Type B pancreatic cell (in vitro differentiated cells): ENCODE data around the gene NLRP4. TPM values are rescaled to one million over a fixed set of nuclear protein-coding genes. Genes with fewer than 3 reads are reported as not detected.

Experiments used
- DNase-seq: peaks from one replicate; pipeline ENCODE4 v3.0.0; 2021; ENCODE audit warnings: mixed read lengths; ENCODE audit not compliant: unreplicated experiment; ENCODE audit errors: extremely low spot score
- H3K27ac Mint-ChIP-seq: 2 replicates; pipeline ENCODE4 v1.8.0; 2021; ENCODE audit warnings: mild to moderate bottlenecking, mixed read lengths
- H3K27me3 Mint-ChIP-seq: 2 replicates; pipeline ENCODE4 v1.8.0; 2021; ENCODE audit warnings: mixed read lengths
- H3K36me3 Mint-ChIP-seq: 2 replicates; pipeline ENCODE4 v1.8.0; 2021; ENCODE audit warnings: mixed read lengths
- H3K4me1 Mint-ChIP-seq: one replicate; pipeline ENCODE4 v1.8.0; 2021; ENCODE audit warnings: mixed read lengths; ENCODE audit not compliant: unreplicated experiment
- H3K4me3 Mint-ChIP-seq: 2 replicates; pipeline ENCODE4 v1.8.0; 2021; ENCODE audit warnings: mild to moderate bottlenecking, mixed read lengths
- H3K9me3 Mint-ChIP-seq: 2 replicates; pipeline ENCODE4 v1.8.0; 2021; ENCODE audit warnings: mixed read lengths
- CTCF ChIP-seq: fragments of 200-600 bp; sonication (generic); conservative IDR thresholded peaks from 2 replicates; pipeline ENCODE4 v1.5.0; 2021; ENCODE audit warnings: antibody characterized with exemption, mild to moderate bottlenecking
- total RNA-seq: library from RNA; stranded (reverse); gene quantifications from 2 replicates; pipeline ENCODE4 v1.2.1, GENCODE V29; 2021; ENCODE audit warnings: low replicate concordance

Gene NLRP4
- total RNA-seq, 1 donor from 2014 or later: not detected

DNA sequence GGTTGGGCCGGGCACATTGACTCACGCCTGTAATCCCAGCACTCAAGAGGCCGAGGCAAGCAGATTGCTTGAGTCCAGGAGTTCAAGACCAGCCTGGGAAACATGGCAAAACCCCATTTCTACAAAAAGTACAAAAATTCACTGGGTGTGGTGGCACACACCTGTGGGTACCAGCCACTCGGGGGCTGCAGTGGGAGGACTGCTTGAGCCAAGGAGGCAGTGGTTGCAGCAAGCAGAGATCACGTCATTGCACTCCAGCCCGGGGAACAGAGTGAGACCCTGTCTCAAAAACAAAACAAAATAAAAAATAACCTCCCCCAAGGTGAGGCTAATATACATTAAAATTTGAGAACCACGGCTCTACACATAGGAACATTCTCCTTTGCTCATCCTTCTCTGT, 70.9 kb downstream of the NLRP4 start:
- peaks cover 18% of the 10 kb centered on the region for H3K9me3 Mint-ChIP-seq
- H3K36me3 Mint-ChIP-seq: no peaks in the 10 kb centered on the region
- no peak overlapping the region for H3K4me3 Mint-ChIP-seq
- TF ChIP-seq CTCF: no peak
- no peaks in the 10 kb centered on the region for H3K27me3 Mint-ChIP-seq
- no peaks in the 10 kb centered on the region for H3K4me1 Mint-ChIP-seq
- H3K27ac Mint-ChIP-seq: no peak overlapping the region
- no peak for DNase-seq

- H3K27ac Mint-ChIP-seq: no peak overlapping the region
- no peak for TF ChIP-seq CTCF
- no peak overlapping the region for H3K4me3 Mint-ChIP-seq
- H3K36me3 Mint-ChIP-seq: no peaks in the 10 kb centered on the region
- peaks cover 18% of the 10 kb centered on the region for H3K9me3 Mint-ChIP-seq
- no peaks in the 10 kb centered on the region for H3K27me3 Mint-ChIP-seq
- no peak for DNase-seq
- H3K4me1 Mint-ChIP-seq: no peaks in the 10 kb centered on the region
These were observed 71.4 kb downstream of the NLRP4 start for GRCh38 chr19:55907746-55908145.

- no peaks in the 10 kb centered on the region for H3K36me3 Mint-ChIP-seq
- DNase-seq: peak; percentile 3
- H3K27me3 Mint-ChIP-seq: no peaks in the 10 kb centered on the region
- H3K4me3 Mint-ChIP-seq: no peak overlapping the region
- H3K27ac Mint-ChIP-seq: no peak overlapping the region
- H3K9me3 Mint-ChIP-seq: peaks cover 20% of the 10 kb centered on the region
- no peak for TF ChIP-seq CTCF
- no peaks in the 10 kb centered on the region for H3K4me1 Mint-ChIP-seq
These were observed 73.5 kb downstream of the NLRP4 start for GRCh38 chr19:55909801-55910200.

- Mint-ChIP-seq H3K9me3 (peaks cover 18% of the 10 kb centered on the region), H3K36me3 (no peaks in the 10 kb centered on the region), H3K4me1 (no peaks in the 10 kb centered on the region), H3K27me3 (no peaks in the 10 kb centered on the region), H3K27ac (no peak overlapping the region), H3K4me3 (no peak overlapping the region)
- DNase-seq: peak; percentile 2
- TF ChIP-seq CTCF: no peak
These were observed 76.6 kb downstream of the NLRP4 start for GRCh38 chr19:55912916-55913315.

- no peak overlapping the region for H3K27ac Mint-ChIP-seq
- no peak for DNase-seq
- H3K36me3 Mint-ChIP-seq: no peaks in the 10 kb centered on the region
- H3K9me3 Mint-ChIP-seq: peaks cover 17% of the 10 kb centered on the region
- H3K4me3 Mint-ChIP-seq: no peak overlapping the region
- no peaks in the 10 kb centered on the region for H3K27me3 Mint-ChIP-seq
- no peaks in the 10 kb centered on the region for H3K4me1 Mint-ChIP-seq
- no peak for TF ChIP-seq CTCF
These were observed 77.4 kb downstream of the NLRP4 start for GRCh38 chr19:55913643-55914268.

DNA sequence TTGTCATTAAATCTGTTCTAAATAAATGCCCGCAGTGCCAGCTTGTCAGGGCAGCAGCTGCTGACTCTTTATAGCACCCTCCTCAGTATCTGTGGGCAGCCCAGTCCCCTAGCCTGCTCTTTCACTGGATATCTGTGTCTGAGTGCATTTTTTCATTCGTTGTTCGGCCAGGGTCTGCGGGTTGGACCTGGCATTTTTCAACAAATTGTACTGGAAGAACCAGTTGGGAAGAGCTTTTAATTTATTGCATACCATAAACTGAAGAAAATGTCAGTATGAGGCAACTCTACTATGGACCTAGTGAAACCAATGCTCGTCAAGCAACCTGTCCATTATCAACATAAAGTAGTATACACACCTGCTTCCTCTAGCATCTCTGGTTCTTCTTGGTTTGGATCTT, 87.2 kb downstream of the NLRP4 start:
- no peak for TF ChIP-seq CTCF
- Mint-ChIP-seq H3K27ac (no peak overlapping the region), H3K4me3 (no peak overlapping the region), H3K27me3 (no peaks in the 10 kb centered on the region), H3K9me3 (peaks cover 13% of the 10 kb centered on the region), H3K36me3 (no peaks in the 10 kb centered on the region), H3K4me1 (no peaks in the 10 kb centered on the region)
- DNase-seq: no peak
